Measurements from ENCODE around the gene RNF113B.

GRCh38 chr13:98156259-98156658 is 20.8 kb downstream of the RNF113B start:
- TF ChIP-seq, protein P1, sequence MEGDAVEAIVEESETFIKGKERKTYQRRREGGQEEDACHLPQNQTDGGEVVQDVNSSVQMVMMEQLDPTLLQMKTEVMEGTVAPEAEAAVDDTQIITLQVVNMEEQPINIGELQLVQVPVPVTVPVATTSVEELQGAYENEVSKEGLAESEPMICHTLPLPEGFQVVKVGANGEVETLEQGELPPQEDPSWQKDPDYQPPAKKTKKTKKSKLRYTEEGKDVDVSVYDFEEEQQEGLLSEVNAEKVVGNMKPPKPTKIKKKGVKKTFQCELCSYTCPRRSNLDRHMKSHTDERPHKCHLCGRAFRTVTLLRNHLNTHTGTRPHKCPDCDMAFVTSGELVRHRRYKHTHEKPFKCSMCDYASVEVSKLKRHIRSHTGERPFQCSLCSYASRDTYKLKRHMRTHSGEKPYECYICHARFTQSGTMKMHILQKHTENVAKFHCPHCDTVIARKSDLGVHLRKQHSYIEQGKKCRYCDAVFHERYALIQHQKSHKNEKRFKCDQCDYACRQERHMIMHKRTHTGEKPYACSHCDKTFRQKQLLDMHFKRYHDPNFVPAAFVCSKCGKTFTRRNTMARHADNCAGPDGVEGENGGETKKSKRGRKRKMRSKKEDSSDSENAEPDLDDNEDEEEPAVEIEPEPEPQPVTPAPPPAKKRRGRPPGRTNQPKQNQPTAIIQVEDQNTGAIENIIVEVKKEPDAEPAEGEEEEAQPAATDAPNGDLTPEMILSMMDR (conservative IDR thresholded peaks at IDR 0.05; ENCODE audit: low read depth in 2 of 2), result no peak
- TF ChIP-seq EZH2 (IDR thresholded peaks at IDR 0.05; ENCODE audit: low read depth, unreplicated experiment) (no peak), ZNF114 (CRISPR knock-in tag; IDR thresholded peaks at IDR 0.05) (no peak), EZH2phosphoT487 (IDR thresholded peaks at IDR 0.05; ENCODE audit: unreplicated experiment) (no peak), POLR2AphosphoS5 (IDR thresholded peaks at IDR 0.05; ENCODE audit: low read depth) (no peak), ETS1 (IDR thresholded peaks at IDR 0.05) (no peak), CREB1 (CRISPR knock-in tag; IDR thresholded peaks at IDR 0.05; ENCODE audit: low read depth) (no peak), ZNF462 (CRISPR knock-in tag; IDR thresholded peaks at IDR 0.05) (no peak)
- TF ChIP-seq, protein P2, sequence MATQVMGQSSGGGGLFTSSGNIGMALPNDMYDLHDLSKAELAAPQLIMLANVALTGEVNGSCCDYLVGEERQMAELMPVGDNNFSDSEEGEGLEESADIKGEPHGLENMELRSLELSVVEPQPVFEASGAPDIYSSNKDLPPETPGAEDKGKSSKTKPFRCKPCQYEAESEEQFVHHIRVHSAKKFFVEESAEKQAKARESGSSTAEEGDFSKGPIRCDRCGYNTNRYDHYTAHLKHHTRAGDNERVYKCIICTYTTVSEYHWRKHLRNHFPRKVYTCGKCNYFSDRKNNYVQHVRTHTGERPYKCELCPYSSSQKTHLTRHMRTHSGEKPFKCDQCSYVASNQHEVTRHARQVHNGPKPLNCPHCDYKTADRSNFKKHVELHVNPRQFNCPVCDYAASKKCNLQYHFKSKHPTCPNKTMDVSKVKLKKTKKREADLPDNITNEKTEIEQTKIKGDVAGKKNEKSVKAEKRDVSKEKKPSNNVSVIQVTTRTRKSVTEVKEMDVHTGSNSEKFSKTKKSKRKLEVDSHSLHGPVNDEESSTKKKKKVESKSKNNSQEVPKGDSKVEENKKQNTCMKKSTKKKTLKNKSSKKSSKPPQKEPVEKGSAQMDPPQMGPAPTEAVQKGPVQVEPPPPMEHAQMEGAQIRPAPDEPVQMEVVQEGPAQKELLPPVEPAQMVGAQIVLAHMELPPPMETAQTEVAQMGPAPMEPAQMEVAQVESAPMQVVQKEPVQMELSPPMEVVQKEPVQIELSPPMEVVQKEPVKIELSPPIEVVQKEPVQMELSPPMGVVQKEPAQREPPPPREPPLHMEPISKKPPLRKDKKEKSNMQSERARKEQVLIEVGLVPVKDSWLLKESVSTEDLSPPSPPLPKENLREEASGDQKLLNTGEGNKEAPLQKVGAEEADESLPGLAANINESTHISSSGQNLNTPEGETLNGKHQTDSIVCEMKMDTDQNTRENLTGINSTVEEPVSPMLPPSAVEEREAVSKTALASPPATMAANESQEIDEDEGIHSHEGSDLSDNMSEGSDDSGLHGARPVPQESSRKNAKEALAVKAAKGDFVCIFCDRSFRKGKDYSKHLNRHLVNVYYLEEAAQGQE (IDR thresholded peaks at IDR 0.05; ENCODE audit: unreplicated experiment), result no peak
